PC-9 (cell line): ENCODE measurements around the gene OR10A2. TPM values are rescaled to one million over a fixed set of nuclear protein-coding genes. Genes with fewer than 3 reads are reported as not detected.
"Not testable (repeated sequence)": the region's sequence is repeated elsewhere in the genome, so short reads cannot be mapped to it uniquely, and the experiment has no call there.

Source experiments
- BruUV-seq: library from RNA; stranded (reverse); fragments of 400-500 nt; replicated peaks from 2 replicates; lab custom pipeline; 2021; lab: Mats Ljungman, UMichigan
- CTCF ChIA-PET: fragments of 300-600 bp; sonication (Branson Sonifier 250); formaldehyde crosslinking; loops from one replicate; lab custom pipeline; 2022; ENCODE audit warnings: antibody characterized with exemption; lab: Charles Lee
- POLR2A ChIA-PET: fragments of 300-600 bp; sonication (Branson Sonifier 250); formaldehyde crosslinking; loops from one replicate; lab custom pipeline; 2022; ENCODE audit warnings: antibody characterized with exemption; ENCODE audit not compliant: unreplicated experiment; lab: Charles Lee
- DNase-seq, 2 experiments: peaks; one replicate each; pipeline versions ENCODE4 v3.0.0 to v3.0.0-alpha.2; 2015 to 2022; ENCODE audit warnings: mixed read lengths in 1 of 2
- H2AFZ ChIP-seq: fragments of 200-600 bp; sonication (generic); 2 replicates; pipeline ENCODE4 v1.8.1; 2017; ENCODE audit warnings: antibody characterized with exemption
- H3F3A ChIP-seq: fragments of 200-600 bp; sonication (generic); 2 replicates; pipeline ENCODE4 v1.8.1; 2017; ENCODE audit warnings: antibody characterized with exemption, mild to moderate bottlenecking, low read depth; ENCODE audit not compliant: insufficient read depth
- H3K27ac ChIP-seq: fragments of 200-600 bp; sonication (generic); 2 replicates; pipeline ENCODE4 v1.6.1; 2016; ENCODE audit warnings: mixed run types
- H3K27me3 ChIP-seq: fragments of 200-600 bp; sonication (generic); 2 replicates; pipeline ENCODE4 v1.6.1; 2016; ENCODE audit warnings: low read depth, mixed run types; ENCODE audit not compliant: insufficient read depth
- H3K36me3 ChIP-seq: fragments of 200-600 bp; sonication (generic); 2 replicates; pipeline ENCODE4 v1.6.1; 2016; ENCODE audit warnings: low read depth, mixed run types
- H3K4me1 ChIP-seq: fragments of 200-600 bp; sonication (generic); replicated peaks from 2 replicates; pipeline ENCODE4 v1.6.1; 2016; ENCODE audit warnings: mixed run types; ENCODE audit not compliant: insufficient read depth
- H3K4me2 ChIP-seq: fragments of 200-600 bp; sonication (generic); 2 replicates; pipeline ENCODE4 v1.6.1; 2017; ENCODE audit warnings: mixed run types
- H3K4me3 ChIP-seq: fragments of 200-600 bp; sonication (generic); 2 replicates; pipeline ENCODE4 v1.6.1; 2016; ENCODE audit warnings: mixed run types
- H3K79me2 ChIP-seq: fragments of 200-600 bp; sonication (generic); 2 replicates; pipeline ENCODE4 v1.6.1; 2017; ENCODE audit warnings: low read depth, mixed run types
- H3K9me2 ChIP-seq: fragments of 200-600 bp; sonication (generic); 2 replicates; pipeline ENCODE4 v1.8.1; 2017; ENCODE audit warnings: mild to moderate bottlenecking; ENCODE audit not compliant: insufficient read depth
- H3K9me3 ChIP-seq: fragments of 200-600 bp; sonication (generic); 2 replicates; pipeline ENCODE4 v1.8.1; 2016; ENCODE audit warnings: low read depth; ENCODE audit not compliant: insufficient read depth
- H4K20me1 ChIP-seq: fragments of 200-600 bp; sonication (generic); 2 replicates; pipeline ENCODE4 v1.8.1; 2017; ENCODE audit not compliant: insufficient read depth
- CTCF ChIP-seq: fragments of 200-600 bp; sonication (generic); conservative IDR thresholded peaks from 2 replicates; pipeline ENCODE4 v1.6.1; 2017; ENCODE audit warnings: mixed run types, antibody characterized with exemption, mild to moderate bottlenecking, moderate library complexity
- EZH2 ChIP-seq: fragments of 200-600 bp; sonication (generic); IDR thresholded peaks from 2 replicates; pipeline ENCODE4 v1.8.0; 2017; ENCODE audit warnings: antibody characterized with exemption, low read depth
- intact Hi-C: fragments of 100-400 bp; cut with micrococcal nuclease; formaldehyde crosslinking; loops from one replicate; pipeline ENCODE4 v1.10.0; 2022; ENCODE audit not compliant: unreplicated experiment
- total RNA-seq: library from RNA; stranded (reverse); gene quantifications from 2 replicates; pipeline ENCODE4 v1.2.3, GENCODE V29; 2021

Gene OR10A2
- total RNA-seq, 1 experiment from 2014 or later: not detected

DNA sequence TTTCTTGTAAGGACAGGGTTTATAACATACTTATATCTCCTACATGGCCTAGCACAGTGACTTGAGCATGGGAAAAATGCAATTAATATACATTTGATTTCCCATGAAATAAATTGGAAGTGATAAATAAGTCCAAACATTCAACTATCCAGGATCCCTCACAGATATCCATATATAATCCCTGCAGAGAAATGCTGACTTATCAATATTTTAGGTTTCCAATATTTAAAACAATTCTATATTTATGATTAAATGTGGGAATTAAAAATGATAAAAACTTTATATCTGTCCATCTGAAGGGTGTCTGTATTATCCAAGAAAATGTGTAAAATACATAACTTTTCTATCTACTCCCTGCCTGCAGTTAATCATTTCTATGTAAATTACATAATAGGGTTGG is 19.9 kb downstream of the OR10A2 start:
- H3K4me3 ChIP-seq: no peak overlapping the region
- no peak overlapping the region for H3K27ac ChIP-seq
- H3K4me2 ChIP-seq: no peak overlapping the region
- BruUV-seq: no TSS peak
- H3K27me3 ChIP-seq: no peaks in the 10 kb centered on the region
- no peaks in the 10 kb centered on the region for H3K9me3 ChIP-seq
- no peak for DNase-seq
- CTCF ChIA-PET: no interaction called here
- no peaks in the 10 kb centered on the region for H3K9me2 ChIP-seq
- no peaks in the 10 kb centered on the region for H3K79me2 ChIP-seq
- H4K20me1 ChIP-seq: no peaks in the 10 kb centered on the region
- H3K4me1 ChIP-seq: no peaks in the 10 kb centered on the region
- POLR2A ChIA-PET: no interaction called here
- intact Hi-C loops: no loop called here
- TF ChIP-seq CTCF: no peak
- TF ChIP-seq EZH2: no peak
- H3F3A ChIP-seq: no peaks in the 10 kb centered on the region
- no peak overlapping the region for H2AFZ ChIP-seq
- H3K36me3 ChIP-seq: no peaks in the 10 kb centered on the region

DNA sequence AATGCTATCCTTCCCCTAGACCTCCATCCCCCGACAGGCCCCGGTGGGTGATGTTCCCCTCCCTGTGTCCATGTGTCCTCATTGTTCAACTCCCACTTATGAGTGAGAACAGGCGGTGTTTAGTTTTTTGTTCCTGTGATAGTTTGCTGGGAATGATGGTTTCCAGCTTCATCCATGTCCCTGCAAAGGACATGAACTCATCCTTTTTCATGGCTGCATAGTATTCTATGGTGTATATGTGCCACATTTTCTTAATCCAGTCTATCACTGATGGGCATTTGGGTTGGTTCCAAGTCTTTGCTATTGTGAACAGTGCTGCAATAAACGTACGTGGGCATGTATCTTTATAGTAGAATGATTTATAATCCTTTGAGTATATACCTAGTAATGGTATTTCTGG is 24.9 kb downstream of the OR10A2 start:
- H3F3A ChIP-seq, H2AFZ ChIP-seq, BruUV-seq, H3K9me3 ChIP-seq, H3K4me2 ChIP-seq, POLR2A ChIA-PET, H3K27me3 ChIP-seq, H3K79me2 ChIP-seq, H3K27ac ChIP-seq, H3K36me3 ChIP-seq, intact Hi-C loops, CTCF ChIA-PET, H3K4me3 ChIP-seq, H3K9me2 ChIP-seq, DNase-seq, H3K4me1 ChIP-seq, H4K20me1 ChIP-seq: not testable (repeated sequence)

GRCh38 chr11:6888830-6889229 is 26.0 kb downstream of the OR10A2 start:
- intact Hi-C loops: no loop called here
- Histone ChIP-seq H3K4me1 (no peaks in the 10 kb centered on the region), H3K9me2 (no peaks in the 10 kb centered on the region), H2AFZ (no peak overlapping the region), H3K27me3 (no peaks in the 10 kb centered on the region), H4K20me1 (no peaks in the 10 kb centered on the region), H3F3A (no peaks in the 10 kb centered on the region), H3K9me3 (no peaks in the 10 kb centered on the region), H3K79me2 (no peaks in the 10 kb centered on the region), H3K4me3 (no peak overlapping the region), H3K36me3 (no peaks in the 10 kb centered on the region), H3K4me2 (no peak overlapping the region), H3K27ac (no peak overlapping the region)
- CTCF ChIA-PET: no interaction called here
- DNase-seq: no peak
- TF ChIP-seq CTCF (no peak), EZH2 (no peak)
- no TSS peak for BruUV-seq
- POLR2A ChIA-PET: interaction anchor here (0.6 kb wide), 1 partner anchor 1866 kb away, joined by 4 read pairs; no protein-coding TSS in a partner anchor

- Histone ChIP-seq H3K4me1 (no peaks in the 10 kb centered on the region), H3F3A (no peaks in the 10 kb centered on the region), H2AFZ (no peak overlapping the region), H3K36me3 (no peaks in the 10 kb centered on the region), H3K9me2 (no peaks in the 10 kb centered on the region), H3K79me2 (no peaks in the 10 kb centered on the region), H3K27me3 (no peaks in the 10 kb centered on the region), H3K4me3 (no peak overlapping the region), H4K20me1 (no peaks in the 10 kb centered on the region), H3K4me2 (no peak overlapping the region), H3K27ac (no peak overlapping the region), H3K9me3 (no peaks in the 10 kb centered on the region)
- POLR2A ChIA-PET: no interaction called here
- CTCF ChIA-PET: no interaction called here
- BruUV-seq: no TSS peak
- intact Hi-C loops: no loop called here
- no peak for DNase-seq
- no peak for TF ChIP-seq CTCF
- TF ChIP-seq EZH2: no peak
Observed at GRCh38 chr11:6889835-6890234, 27.0 kb downstream of the OR10A2 start.
